NT2/D1 (cell line): ENCODE data around the gene CIDEA.

Experiments
- DNase-seq: peaks from one replicate; pipeline ENCODE4 v3.0.0-alpha.2; 2011; ENCODE audit warnings: low read depth, low spot score
- H3K27me3 ChIP-seq: 2 replicates; pipeline ENCODE4 v1.6.0; 2011; ENCODE audit warnings: mild to moderate bottlenecking; ENCODE audit not compliant: insufficient read length, insufficient read depth
- H3K36me3 ChIP-seq: 2 replicates; pipeline ENCODE4 v1.6.1; 2011; ENCODE audit warnings: mild to moderate bottlenecking, low read length, mixed read lengths; ENCODE audit not compliant: insufficient read depth, insufficient read length
- H3K4me1 ChIP-seq: 2 replicates; pipeline ENCODE4 v1.5.1; 2011; ENCODE audit not compliant: insufficient read depth, insufficient read length
- H3K4me3 ChIP-seq: 2 replicates; pipeline ENCODE4 v1.5.1; 2011; ENCODE audit warnings: low read depth; ENCODE audit not compliant: insufficient read length
- H3K9ac ChIP-seq: 2 replicates; pipeline ENCODE4 v1.6.0; 2011; ENCODE audit warnings: low read depth; ENCODE audit not compliant: insufficient read length
- H3K9me3 ChIP-seq: 2 replicates; pipeline ENCODE4 v1.5.1; 2011; ENCODE audit warnings: mild to moderate bottlenecking, low read length; ENCODE audit not compliant: insufficient read depth
- SUZ12 ChIP-seq: IDR thresholded peaks from 2 replicates; pipeline ENCODE4 v1.6.1; 2011; ENCODE audit not compliant: insufficient read length, insufficient read depth; ENCODE audit errors: extremely low read depth
- YY1 ChIP-seq: IDR thresholded peaks from 2 replicates; pipeline ENCODE4 v1.6.1; 2011; ENCODE audit not compliant: insufficient read length, insufficient read depth
- ZNF274 ChIP-seq: IDR thresholded peaks from 2 replicates; pipeline ENCODE4 v1.6.1; 2011; ENCODE audit warnings: mild to moderate bottlenecking, low read depth, low read length

The CIDEA gene

DNA sequence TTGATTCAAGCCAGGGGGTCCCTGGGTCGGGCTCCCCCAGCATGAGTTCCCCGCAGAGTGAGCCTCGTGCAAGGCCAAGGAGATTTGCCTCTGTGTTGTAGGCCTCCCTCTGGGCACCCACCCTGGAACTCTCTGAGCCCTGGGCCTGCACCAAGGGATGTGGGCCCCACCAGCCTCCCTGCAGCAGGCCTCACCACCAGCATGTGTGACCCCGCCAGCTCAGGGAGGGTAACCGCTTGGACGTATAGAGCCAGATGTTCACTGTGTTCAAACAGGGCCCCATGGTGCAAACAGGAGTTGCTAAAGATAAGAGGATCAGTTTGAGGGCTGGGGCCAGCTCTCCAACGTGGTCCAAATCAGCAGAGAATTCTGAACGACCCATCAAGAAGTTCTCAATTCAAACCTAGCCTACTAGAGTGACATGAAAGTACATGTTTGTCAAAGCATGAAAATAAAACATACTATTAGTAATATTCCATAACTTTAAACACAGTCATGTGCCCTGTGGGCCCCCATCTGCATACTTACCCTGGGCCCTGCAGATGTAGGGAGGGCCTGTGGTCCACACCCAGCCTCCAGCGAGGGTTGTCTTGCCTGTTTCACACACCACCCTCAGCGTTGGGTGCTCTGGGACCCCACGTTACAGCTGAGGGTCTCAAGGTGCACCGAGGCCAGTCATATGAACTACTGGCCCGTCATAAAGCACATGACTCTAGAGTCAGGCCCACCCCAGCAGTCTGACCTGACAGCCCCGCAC, 48.4 kb downstream of the CIDEA start:
- H3K36me3 ChIP-seq = no peaks in the 10 kb centered on the region
- no peaks in the 10 kb centered on the region for H3K9me3 ChIP-seq
- no peak overlapping the region for H3K4me3 ChIP-seq
- TF ChIP-seq ZNF274 (no peak), SUZ12 (no peak), YY1 (no peak)
- no peak overlapping the region for H3K9ac ChIP-seq
- H3K4me1 ChIP-seq = peaks cover 4% of the 10 kb centered on the region
- DNase-seq = no peak
- H3K27me3 ChIP-seq = no peaks in the 10 kb centered on the region

DNA sequence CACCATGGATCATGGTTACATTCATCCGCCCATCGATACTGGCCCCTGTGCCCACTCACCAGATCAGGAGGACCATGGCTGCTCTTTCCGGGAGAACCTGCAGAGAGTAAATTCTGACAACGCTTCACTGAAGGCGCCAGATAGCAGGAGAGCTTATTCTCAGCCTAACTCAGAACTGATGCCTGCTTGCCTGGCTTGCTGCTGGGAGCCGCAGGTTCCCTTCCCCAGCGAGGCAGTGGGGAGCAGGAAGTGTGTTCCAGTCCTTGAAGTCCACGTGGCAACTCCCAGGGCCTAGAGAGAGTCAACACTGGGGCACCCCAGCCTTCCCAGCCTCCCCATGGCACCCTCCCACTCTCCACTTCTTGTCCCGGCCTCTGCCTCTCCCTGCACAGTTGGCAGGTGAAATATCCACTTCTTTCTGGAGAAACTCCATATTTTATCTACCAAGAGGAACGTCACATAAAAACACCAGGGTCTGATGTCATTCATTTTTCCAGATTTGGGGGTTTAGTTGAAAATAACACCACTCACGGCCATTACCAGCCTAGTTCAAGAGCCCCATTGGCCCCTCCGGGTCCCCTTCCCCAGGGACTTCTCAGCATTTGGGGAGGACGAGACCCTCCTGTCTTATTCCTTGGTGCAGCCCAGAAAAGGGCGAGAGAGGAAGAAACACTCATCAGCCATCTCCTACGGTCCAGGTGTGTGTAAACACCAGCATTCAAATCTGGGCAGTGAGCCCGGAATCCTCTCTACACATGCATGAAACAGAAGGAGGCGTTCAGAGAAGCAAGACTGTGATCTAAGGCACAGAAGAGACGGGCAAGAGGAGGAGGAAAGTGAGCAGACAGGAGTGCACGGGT, 50.4 kb downstream of the CIDEA start:
- Histone ChIP-seq H3K4me1 (peaks cover 4% of the 10 kb centered on the region), H3K27me3 (no peaks in the 10 kb centered on the region), H3K9ac (no peak overlapping the region), H3K9me3 (no peaks in the 10 kb centered on the region), H3K4me3 (no peak overlapping the region), H3K36me3 (peaks cover 9% of the 10 kb centered on the region)
- DNase-seq = no peak
- TF ChIP-seq YY1 (no peak), SUZ12 (no peak), ZNF274 (no peak)

DNA sequence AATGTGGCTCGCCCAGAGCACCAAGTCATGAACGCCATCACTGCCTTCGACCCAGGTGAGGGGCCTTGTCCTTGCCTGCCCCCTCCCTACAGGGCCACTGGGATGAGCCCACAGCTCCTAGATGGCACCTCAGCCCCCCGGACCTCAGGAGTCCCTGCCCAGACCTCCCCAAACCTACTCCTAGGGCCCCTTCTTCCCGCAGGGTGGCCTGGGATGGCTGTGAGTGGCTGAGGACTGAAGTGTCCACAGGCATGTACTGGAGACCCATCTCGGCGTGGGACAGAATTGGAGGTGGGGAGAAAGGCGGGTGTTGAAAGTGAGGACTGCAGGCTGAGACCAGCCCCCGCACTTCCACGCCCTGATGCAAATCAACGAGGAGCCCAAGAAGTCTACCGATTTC, 51.0 kb downstream of the CIDEA start:
- no peaks in the 10 kb centered on the region for H3K27me3 ChIP-seq
- H3K36me3 ChIP-seq = peaks cover 14% of the 10 kb centered on the region
- H3K9me3 ChIP-seq = no peaks in the 10 kb centered on the region
- TF ChIP-seq SUZ12 (no peak), ZNF274 (no peak), YY1 (no peak)
- H3K9ac ChIP-seq = no peak overlapping the region
- no peak overlapping the region for H3K4me3 ChIP-seq
- peaks cover 4% of the 10 kb centered on the region for H3K4me1 ChIP-seq
- no peak for DNase-seq

DNA sequence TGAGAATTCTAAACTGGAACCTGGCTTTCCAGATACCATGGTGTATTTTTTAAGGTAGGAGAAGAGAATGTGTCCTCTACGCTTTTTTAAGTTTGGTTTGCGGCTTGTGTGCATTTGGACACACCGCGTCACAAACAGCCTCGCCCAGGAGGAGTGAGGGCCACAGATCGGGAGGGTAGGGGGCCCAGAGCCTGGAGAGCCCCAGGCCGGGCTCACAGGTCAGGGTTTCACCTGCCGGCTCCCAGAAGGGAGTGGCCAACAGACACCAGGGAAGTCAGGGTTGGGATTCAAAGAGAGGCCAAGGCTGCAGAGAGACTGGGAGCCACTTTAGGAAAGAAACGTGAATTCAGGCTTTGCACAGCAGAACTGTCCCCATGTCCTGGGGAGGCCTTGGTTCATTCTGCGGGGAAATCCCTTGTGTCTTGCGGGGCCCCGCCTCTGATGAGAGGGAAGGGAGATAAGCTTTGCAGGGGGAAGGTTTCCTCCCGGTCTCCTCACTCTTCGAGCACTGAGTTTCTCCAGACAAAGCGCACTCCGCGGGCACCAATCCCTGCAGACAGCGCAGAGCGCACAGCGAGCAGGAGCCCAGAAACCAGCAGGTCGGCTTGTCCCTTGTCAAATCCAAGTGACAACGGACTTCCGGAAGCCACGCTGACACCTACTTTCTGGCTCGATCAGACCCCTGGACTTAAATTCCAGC, 51.9 kb downstream of the CIDEA start:
- TF ChIP-seq SUZ12 (no peak), ZNF274 (no peak), YY1 (no peak)
- Histone ChIP-seq H3K36me3 (peaks cover 22% of the 10 kb centered on the region), H3K27me3 (no peaks in the 10 kb centered on the region), H3K9me3 (peaks cover 7% of the 10 kb centered on the region; the same call in 1 of the 2 replicates), H3K9ac (peak overlapping the region; percentile 22), H3K4me1 (peaks cover 4% of the 10 kb centered on the region), H3K4me3 (peak overlapping the region; percentile 2)
- no peak for DNase-seq

DNA sequence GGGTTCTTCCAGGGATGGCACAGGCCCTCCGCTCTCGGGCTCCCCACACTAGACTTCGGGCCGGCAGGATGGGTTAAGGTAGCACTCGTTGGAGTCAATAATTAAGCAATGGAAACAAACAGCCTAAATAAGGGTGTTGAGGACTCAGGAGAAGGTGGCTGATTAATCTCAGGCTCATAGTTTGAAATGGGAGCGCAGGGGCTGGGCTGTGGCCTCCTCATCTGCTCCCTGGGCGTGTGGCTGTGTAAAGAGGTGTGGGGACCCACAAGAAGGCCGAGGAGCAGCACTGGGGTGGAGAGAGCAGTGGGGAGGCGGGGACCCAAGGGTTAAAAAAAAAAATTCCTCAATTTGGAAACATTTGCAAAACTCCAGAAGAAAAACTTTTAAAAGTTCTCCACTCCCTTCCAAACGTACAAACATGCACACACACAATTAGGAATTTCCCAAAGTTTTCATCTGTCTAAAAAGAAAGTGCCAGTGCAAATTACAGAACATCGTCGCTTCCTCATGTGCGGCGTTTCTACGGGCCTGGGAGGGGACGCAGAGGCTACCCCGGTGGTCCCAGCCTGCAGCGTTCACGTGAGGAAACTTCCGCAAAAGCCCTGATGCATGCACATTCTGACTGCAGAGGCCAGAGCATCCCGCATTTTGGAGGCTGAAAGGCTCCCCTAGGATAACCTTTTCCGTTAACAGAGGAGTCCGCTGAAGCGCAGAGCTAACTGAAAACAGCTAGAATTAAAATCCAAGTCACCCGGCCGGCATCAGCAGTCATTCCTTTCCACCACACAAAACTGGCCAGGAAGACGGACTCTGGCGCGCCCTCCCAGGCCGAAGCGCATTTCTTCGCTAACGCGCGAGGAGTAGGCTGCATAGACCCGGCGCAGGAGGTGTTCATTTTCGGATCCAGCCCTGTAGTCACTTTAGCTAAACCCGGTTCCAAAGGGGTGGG, 52.9 kb downstream of the CIDEA start:
- no peak for DNase-seq
- Histone ChIP-seq H3K4me3 (peak overlapping the region; percentile 55), H3K27me3 (no peaks in the 10 kb centered on the region), H3K4me1 (peaks cover 4% of the 10 kb centered on the region), H3K36me3 (peaks cover 31% of the 10 kb centered on the region), H3K9me3 (peaks cover 17% of the 10 kb centered on the region; the same call in 1 of the 2 replicates), H3K9ac (peak overlapping the region; percentile 76)
- no peak for TF ChIP-seq YY1
- no peak for TF ChIP-seq ZNF274
- no peak for TF ChIP-seq SUZ12

DNA sequence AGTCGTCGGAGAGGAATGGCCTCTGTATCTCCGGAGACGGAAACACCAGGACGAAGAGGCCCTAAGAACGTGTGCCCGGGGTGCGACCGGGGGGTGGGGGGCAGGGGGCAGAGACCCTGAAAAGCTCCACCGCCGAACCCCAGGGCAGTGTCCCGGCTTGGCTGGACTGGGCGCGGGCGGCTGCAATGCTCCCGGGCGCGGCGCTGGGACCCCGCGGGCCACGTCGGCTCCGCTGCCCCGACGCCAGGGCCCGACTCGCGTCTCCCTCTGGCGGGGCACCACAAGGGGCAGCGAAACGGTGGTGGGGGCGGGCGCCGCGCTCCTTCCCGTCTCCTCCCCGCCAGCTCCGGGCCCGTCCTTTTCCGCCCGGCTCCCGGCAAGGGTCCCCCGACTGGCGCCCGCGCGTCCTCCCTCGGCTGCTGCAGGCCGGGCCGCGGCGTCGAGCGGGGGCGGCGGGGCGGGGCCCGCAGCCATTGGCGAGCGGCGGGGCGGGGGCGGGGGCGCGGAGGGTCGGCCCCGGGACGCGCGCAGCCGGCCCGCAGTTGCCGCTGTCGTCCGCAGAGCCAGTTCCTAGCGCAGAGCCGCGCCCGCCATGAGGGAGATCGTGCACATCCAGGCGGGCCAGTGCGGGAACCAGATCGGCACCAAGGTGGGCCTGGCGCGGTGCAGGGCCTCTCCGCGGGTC, 53.7 kb downstream of the CIDEA start, which contains the start of gene TUBB6:
Gene TUBB6, plus strand, starts transcription at position 541 of the 685 bp plus-strand sequence. Its CDS starts 52 bp downstream, at position 593.
- peaks cover 4% of the 10 kb centered on the region for H3K4me1 ChIP-seq
- no peak for DNase-seq
- H3K9ac ChIP-seq = peak within 1 kb of the TSS; percentile 90
- peaks cover 22% of the 10 kb centered on the region; the same call in 1 of the 2 replicates for H3K9me3 ChIP-seq
- no peaks in the 10 kb centered on the region for H3K27me3 ChIP-seq
- peaks cover 35% of the 10 kb centered on the region for H3K36me3 ChIP-seq
- peak within 1 kb of the TSS; percentile 88 for H3K4me3 ChIP-seq
- TF ChIP-seq YY1 = no peak
- TF ChIP-seq SUZ12 = no peak
- no peak for TF ChIP-seq ZNF274
